PFSK-1 (cell line): ENCODE measurements around the gene MRPL49.

Source experiments
- FOXP2 ChIP-seq: optimal IDR thresholded peaks from 2 replicates; pipeline ENCODE3; 2011; ENCODE audit warnings: borderline replicate concordance, control low read depth, inconsistent platforms; ENCODE audit not compliant: insufficient read depth; ENCODE audit errors: extremely low read length, extremely low read depth
- POLR2AphosphoS5 ChIP-seq: IDR thresholded peaks from 2 replicates; pipeline ENCODE4 v1.6.1; 2012; ENCODE audit warnings: low read depth, mild to moderate bottlenecking, control low read depth, low read length, moderate library complexity
- REST ChIP-seq, 2 experiments: IDR thresholded peaks; 2 replicates each; pipeline versions ENCODE4 v1.6.1 to v1.8.0; 2011 to 2012; ENCODE audit warnings: low read depth in 2 of 2, low read length in 2 of 2, control low read depth in 1 of 2, inconsistent platforms in 1 of 2, mild to moderate bottlenecking in 1 of 2, moderate library complexity in 1 of 2; ENCODE audit not compliant: insufficient read depth in 1 of 2
- SIN3A ChIP-seq: IDR thresholded peaks from 2 replicates; pipeline ENCODE4 v1.6.1; 2012; ENCODE audit warnings: mild to moderate bottlenecking, low read length, moderate library complexity, borderline replicate concordance; ENCODE audit not compliant: insufficient read depth
- TAF1 ChIP-seq: IDR thresholded peaks from 2 replicates; pipeline ENCODE4 v1.6.1; 2012; ENCODE audit warnings: low read length, control low read depth, borderline replicate concordance; ENCODE audit not compliant: insufficient read depth

Gene MRPL49

GRCh38 chr11:65113839-65114238 is 8.3 kb upstream of the MRPL49 start:
- TF ChIP-seq SIN3A (no peak), REST (IDR thresholded peaks at IDR 0.05; ENCODE audit: insufficient read depth in 1 of 2, low read depth in 2 of 2, low read length in 2 of 2) (no peak), TAF1 (no peak), FOXP2 (no peak), POLR2AphosphoS5 (no peak)

GRCh38 chr11:65114538-65115171 is 7.5 kb upstream of the MRPL49 start:
- no peak for TF ChIP-seq REST (IDR thresholded peaks at IDR 0.05; ENCODE audit: insufficient read depth in 1 of 2, low read depth in 2 of 2, low read length in 2 of 2)
- TF ChIP-seq TAF1 = no peak
- no peak for TF ChIP-seq SIN3A

- no peak for TF ChIP-seq FOXP2
- TF ChIP-seq SIN3A = no peak
- no peak for TF ChIP-seq TAF1
- no peak; the same call in 1 of the 2 replicates for TF ChIP-seq POLR2AphosphoS5
- TF ChIP-seq REST (IDR thresholded peaks at IDR 0.05; ENCODE audit: insufficient read depth in 1 of 2, low read depth in 2 of 2, low read length in 2 of 2) = no peak
Measured at GRCh38 chr11:65115361-65116082, 6.6 kb upstream of the MRPL49 start.

GRCh38 chr11:65116370-65117205 is 5.5 kb upstream of the MRPL49 start:
- TF ChIP-seq POLR2AphosphoS5 (peak; percentile 22; the same call in 1 of the 2 replicates), TAF1 (no peak)

GRCh38 chr11:65117206-65118096 is 4.7 kb upstream of the MRPL49 start, which contains the start of gene ZNHIT2:
Gene ZNHIT2 (minus strand): TSS chr11:65117701. CDS start chr11:65117653, 48 bp downstream.
- TF ChIP-seq REST (IDR thresholded peaks at IDR 0.05; ENCODE audit: insufficient read depth in 1 of 2, low read depth in 2 of 2, low read length in 2 of 2) (no peak), SIN3A (no peak), FOXP2 (no peak), POLR2AphosphoS5 (peak; percentile 66), TAF1 (peak; percentile 71; the same call in 1 of the 2 replicates)
